Measurements from ENCODE around the gene KAZN. TPM values are rescaled to one million over a fixed set of nuclear protein-coding genes. Genes with fewer than 3 reads are reported as not detected.

KAZN gene
- total and polyA plus RNA-seq, 4 donors = 17.8 to 54.0 (median 38.4) TPM

DNA sequence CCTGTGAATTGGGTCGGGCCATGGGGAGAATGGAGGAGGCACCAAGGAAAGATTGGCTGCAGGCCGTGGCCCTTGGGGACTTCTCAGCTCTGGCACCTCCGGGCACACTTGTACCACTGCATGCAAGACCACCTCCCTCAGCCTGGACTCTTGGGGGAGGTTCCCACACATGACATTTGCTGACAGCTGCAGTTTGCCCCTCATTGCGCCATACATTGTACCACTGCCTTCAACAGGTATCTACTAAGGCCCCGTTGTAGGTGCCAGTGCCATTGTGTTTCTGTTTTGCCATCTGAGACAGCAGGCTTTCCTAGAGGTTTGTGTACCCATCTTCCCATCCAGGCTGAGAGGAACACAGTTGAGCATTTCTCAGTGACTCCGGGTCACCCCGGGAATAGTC, 395.7 kb downstream of the KAZN start:
- no peaks in the 10 kb centered on the region for H3K9me3 ChIP-seq (ENCODE audit: control insufficient read depth, insufficient read depth, low read length)
- H3K36me3 ChIP-seq (ENCODE audit: control insufficient read depth, insufficient read depth, low read length) = peaks cover 7% of the 10 kb centered on the region
- no peak overlapping the region for H3K27ac ChIP-seq (ENCODE audit: low read depth, low read length)
- 87% methylated on average over 7 of the region's 7 CpGs for WGBS (ENCODE audit: insufficient coverage)
- H3K27me3 ChIP-seq (ENCODE audit: control insufficient read depth, insufficient read depth, low read length) = no peaks in the 10 kb centered on the region
- DNase-seq (ENCODE audit: low read depth in 4 of 6, low spot score in 6 of 6) = no peak
- peaks cover 9% of the 10 kb centered on the region for H3K4me1 ChIP-seq (ENCODE audit: control insufficient read depth, insufficient read depth, low read length)
- H3K4me3 ChIP-seq (ENCODE audit: low read depth, low read length) = no peak overlapping the region

DNA sequence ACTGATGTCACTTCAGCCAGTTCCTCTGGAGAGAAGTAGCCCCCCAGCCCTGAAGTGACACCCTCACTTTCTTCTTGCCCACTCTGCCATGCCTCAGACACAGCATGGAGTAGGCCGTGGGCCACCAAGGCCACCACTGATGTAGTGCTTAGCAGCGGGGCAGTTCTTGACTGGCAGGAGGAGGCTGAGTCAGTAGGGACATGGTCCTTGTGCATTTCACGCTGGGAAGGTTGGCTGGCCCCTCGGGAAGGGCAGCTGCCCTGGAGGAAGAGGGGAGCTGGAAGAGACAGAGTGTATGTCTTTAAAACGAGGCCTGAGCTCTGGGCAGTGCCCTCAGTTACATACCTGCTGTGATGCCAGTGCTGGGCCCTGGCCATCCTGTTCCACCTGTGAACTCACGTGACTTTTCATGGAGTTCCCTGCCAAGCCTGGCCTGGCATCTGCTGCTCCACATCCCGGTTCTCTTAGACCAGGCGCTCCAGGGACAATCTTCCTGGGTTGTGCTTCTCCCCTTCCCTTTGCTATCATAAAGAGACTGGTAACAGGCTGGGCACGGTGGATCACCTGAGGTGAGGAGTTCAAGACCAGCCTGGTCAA, 396.5 kb downstream of the KAZN start:
- 88% methylated on average over 9 of the region's 9 CpGs for WGBS (ENCODE audit: insufficient coverage)
- Histone ChIP-seq H3K36me3 (ENCODE audit: control insufficient read depth, insufficient read depth, low read length) (peaks cover 7% of the 10 kb centered on the region), H3K9me3 (ENCODE audit: control insufficient read depth, insufficient read depth, low read length) (no peaks in the 10 kb centered on the region), H3K4me3 (ENCODE audit: low read depth, low read length) (no peak overlapping the region), H3K4me1 (ENCODE audit: control insufficient read depth, insufficient read depth, low read length) (peaks cover 13% of the 10 kb centered on the region), H3K27ac (ENCODE audit: low read depth, low read length) (no peak overlapping the region), H3K27me3 (ENCODE audit: control insufficient read depth, insufficient read depth, low read length) (no peaks in the 10 kb centered on the region)
- DNase-seq (ENCODE audit: low read depth in 4 of 6, low spot score in 6 of 6) = no peak

DNA sequence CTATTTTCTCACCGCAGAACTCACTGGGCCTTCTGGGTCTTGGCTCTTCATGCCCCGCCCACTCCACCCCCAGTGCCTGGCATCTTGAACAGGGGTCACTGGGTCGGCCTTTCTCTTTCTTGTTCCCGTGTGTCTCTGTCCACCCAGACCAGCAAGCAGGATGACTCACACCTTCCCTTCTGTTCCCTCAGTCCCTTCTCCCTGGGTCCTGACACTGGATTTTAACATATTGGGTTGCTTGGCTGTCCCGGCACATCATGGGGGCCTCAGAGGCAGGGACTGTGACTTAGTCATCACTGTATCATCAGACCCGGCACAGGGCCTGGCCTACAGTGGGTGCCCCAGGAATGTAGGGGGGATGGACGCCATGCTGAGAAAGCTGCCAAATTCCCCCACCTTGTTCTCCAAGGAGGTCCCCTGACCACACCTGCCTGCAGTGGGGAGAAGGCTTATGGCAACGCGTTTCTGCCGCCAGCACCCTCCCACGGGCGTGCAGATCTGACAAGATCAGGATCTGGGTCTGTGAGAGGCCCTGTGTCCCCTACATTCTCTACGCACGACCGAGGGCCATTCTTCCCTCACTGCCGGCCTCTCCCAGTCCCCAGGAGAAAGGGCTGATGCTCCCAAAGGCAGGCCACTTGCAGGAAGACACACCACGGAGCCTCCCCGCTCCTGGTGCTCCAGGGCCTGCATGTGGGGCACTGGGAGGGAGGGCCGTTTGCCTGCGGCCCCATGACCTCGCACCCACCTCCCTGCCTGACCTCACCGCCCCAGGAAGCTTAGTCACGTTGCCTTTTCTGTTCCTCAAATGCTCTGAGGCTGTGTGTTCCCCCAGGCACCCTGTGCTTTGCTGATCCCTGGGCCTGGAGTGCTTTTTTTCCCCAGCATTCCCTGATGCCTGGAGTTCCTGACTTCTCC, 397.9 kb downstream of the KAZN start:
- H3K9me3 ChIP-seq (ENCODE audit: control insufficient read depth, insufficient read depth, low read length) = no peaks in the 10 kb centered on the region
- H3K4me1 ChIP-seq (ENCODE audit: control insufficient read depth, insufficient read depth, low read length) = peaks cover 13% of the 10 kb centered on the region
- peaks cover 7% of the 10 kb centered on the region for H3K36me3 ChIP-seq (ENCODE audit: control insufficient read depth, insufficient read depth, low read length)
- no peak for DNase-seq (ENCODE audit: low read depth in 4 of 6, low spot score in 6 of 6)
- no peak overlapping the region for H3K27ac ChIP-seq (ENCODE audit: low read depth, low read length)
- WGBS (ENCODE audit: insufficient coverage) = 55% methylated on average over 22 of the region's 23 CpGs
- H3K4me3 ChIP-seq (ENCODE audit: low read depth, low read length) = no peak overlapping the region
- no peaks in the 10 kb centered on the region for H3K27me3 ChIP-seq (ENCODE audit: control insufficient read depth, insufficient read depth, low read length)

DNA sequence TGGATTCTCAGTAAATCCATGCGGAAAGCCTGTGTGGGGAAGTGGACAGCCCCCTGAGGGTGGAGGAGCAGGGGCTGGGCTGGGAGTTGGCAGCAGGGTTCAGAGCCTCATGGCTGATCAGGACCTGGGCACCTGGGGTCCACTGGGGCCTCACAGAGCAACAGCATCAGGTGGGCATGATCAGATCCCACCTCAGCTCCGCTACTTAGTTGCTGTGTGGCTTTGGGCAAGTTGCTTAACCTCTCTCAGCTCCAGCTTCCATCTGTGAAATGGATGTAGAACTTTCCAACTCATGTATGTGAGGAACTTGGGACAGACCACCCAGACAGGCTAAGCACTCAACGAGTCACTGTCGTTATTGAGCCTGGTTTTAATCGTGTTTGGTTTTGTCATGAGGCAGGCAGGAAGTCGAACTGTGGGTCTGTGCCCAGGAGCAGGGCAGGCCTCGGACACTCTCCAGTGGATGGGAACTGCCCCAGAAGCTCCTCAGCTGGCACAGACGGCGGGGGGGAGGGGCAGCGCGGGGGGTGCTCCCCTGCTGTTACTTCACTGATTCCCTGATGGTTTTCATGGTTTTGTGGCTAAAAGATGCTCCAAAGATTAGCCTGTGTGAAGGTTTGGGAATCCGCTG, 399.3 kb downstream of the KAZN start:
- Histone ChIP-seq H3K36me3 (ENCODE audit: control insufficient read depth, insufficient read depth, low read length) (peaks cover 7% of the 10 kb centered on the region), H3K9me3 (ENCODE audit: control insufficient read depth, insufficient read depth, low read length) (no peaks in the 10 kb centered on the region), H3K4me3 (ENCODE audit: low read depth, low read length) (no peak overlapping the region), H3K4me1 (ENCODE audit: control insufficient read depth, insufficient read depth, low read length) (peaks cover 13% of the 10 kb centered on the region), H3K27ac (ENCODE audit: low read depth, low read length) (no peak overlapping the region), H3K27me3 (ENCODE audit: control insufficient read depth, insufficient read depth, low read length) (no peaks in the 10 kb centered on the region)
- DNase-seq (ENCODE audit: low read depth in 4 of 6, low spot score in 6 of 6) = no peak
- WGBS (ENCODE audit: insufficient coverage) = 68% methylated on average over 10 of the region's 12 CpGs

DNA sequence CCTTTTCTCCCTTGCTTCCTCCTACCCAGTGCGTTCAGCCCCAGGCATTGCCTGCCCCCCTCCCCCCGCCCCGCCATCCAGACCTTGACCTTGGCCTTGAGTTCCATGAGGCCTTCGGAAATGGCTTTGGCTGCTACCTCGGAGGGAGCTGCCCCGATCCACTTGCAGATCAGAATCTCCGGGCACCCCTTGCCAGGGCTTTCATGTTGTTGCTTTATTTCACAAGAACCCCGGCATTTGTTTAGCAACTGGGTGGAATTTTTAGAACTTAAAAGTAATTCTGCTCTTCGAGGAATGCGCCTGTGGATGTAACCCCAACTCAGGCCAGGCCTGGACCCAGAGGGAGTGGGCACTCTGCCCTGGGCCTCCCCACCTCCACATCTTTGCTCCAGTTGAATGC, 401.0 kb downstream of the KAZN start:
- Histone ChIP-seq H3K36me3 (ENCODE audit: control insufficient read depth, insufficient read depth, low read length) (peaks cover 4% of the 10 kb centered on the region), H3K27me3 (ENCODE audit: control insufficient read depth, insufficient read depth, low read length) (no peaks in the 10 kb centered on the region), H3K4me1 (ENCODE audit: control insufficient read depth, insufficient read depth, low read length) (peaks cover 13% of the 10 kb centered on the region), H3K27ac (ENCODE audit: low read depth, low read length) (no peak overlapping the region), H3K4me3 (ENCODE audit: low read depth, low read length) (no peak overlapping the region), H3K9me3 (ENCODE audit: control insufficient read depth, insufficient read depth, low read length) (no peaks in the 10 kb centered on the region)
- DNase-seq (ENCODE audit: low read depth in 4 of 6, low spot score in 6 of 6) = no peak
- 86% methylated on average over 9 of the region's 10 CpGs for WGBS (ENCODE audit: insufficient coverage)

DNA sequence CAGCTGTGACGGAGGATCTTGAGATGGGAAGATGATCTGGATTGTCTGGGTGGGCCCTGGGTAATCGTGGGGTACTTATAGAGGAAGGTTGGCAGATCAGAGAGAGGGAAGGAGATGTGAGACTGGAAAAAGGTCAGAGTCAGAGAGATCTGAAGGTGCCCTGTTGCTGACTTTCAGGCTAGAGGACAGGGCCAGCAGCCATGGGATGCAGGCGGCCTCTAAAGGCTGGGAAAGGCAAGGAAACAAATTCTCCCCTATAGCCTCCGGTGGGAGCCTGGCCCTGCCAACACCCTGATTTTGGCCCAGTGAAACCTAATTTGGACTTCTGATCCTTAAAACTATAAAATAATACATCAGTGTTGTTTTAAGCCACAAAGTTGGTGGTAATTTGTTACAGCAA, 401.5 kb downstream of the KAZN start:
- 95% methylated on average over 2 of the region's 4 CpGs for WGBS (ENCODE audit: insufficient coverage)
- Histone ChIP-seq H3K9me3 (ENCODE audit: control insufficient read depth, insufficient read depth, low read length) (no peaks in the 10 kb centered on the region), H3K36me3 (ENCODE audit: control insufficient read depth, insufficient read depth, low read length) (peaks cover 4% of the 10 kb centered on the region), H3K4me1 (ENCODE audit: control insufficient read depth, insufficient read depth, low read length) (peaks cover 14% of the 10 kb centered on the region), H3K27ac (ENCODE audit: low read depth, low read length) (no peak overlapping the region), H3K4me3 (ENCODE audit: low read depth, low read length) (no peak overlapping the region), H3K27me3 (ENCODE audit: control insufficient read depth, insufficient read depth, low read length) (no peaks in the 10 kb centered on the region)
- no peak for DNase-seq (ENCODE audit: low read depth in 4 of 6, low spot score in 6 of 6)

DNA sequence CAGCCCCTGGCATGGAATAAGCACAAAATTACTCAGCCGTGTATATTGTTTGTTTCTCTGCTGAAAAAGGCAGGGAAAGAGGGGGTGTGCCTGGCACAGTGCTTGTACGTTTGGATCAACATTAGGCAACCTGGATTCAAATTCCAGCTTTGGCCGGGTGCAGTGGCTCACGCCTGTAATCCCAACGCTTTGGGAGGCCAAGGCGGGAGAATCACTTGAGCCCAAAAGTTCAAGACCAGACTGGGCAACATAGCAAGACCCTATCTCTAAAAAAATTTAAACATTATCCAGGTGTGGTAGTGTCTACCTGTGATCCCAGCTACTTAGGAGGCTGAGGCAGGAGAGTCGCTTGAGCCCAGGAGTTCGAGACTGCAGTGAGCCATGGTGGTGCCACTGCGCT, 402.2 kb downstream of the KAZN start:
- no peak for DNase-seq (ENCODE audit: low read depth in 4 of 6, low spot score in 6 of 6)
- H3K27me3 ChIP-seq (ENCODE audit: control insufficient read depth, insufficient read depth, low read length) = no peaks in the 10 kb centered on the region
- WGBS (ENCODE audit: insufficient coverage) = 93% methylated on average over 6 of the region's 9 CpGs
- peaks cover 4% of the 10 kb centered on the region for H3K36me3 ChIP-seq (ENCODE audit: control insufficient read depth, insufficient read depth, low read length)
- H3K4me3 ChIP-seq (ENCODE audit: low read depth, low read length) = no peak overlapping the region
- no peak overlapping the region for H3K27ac ChIP-seq (ENCODE audit: low read depth, low read length)
- H3K4me1 ChIP-seq (ENCODE audit: control insufficient read depth, insufficient read depth, low read length) = peaks cover 21% of the 10 kb centered on the region
- no peaks in the 10 kb centered on the region for H3K9me3 ChIP-seq (ENCODE audit: control insufficient read depth, insufficient read depth, low read length)

DNA sequence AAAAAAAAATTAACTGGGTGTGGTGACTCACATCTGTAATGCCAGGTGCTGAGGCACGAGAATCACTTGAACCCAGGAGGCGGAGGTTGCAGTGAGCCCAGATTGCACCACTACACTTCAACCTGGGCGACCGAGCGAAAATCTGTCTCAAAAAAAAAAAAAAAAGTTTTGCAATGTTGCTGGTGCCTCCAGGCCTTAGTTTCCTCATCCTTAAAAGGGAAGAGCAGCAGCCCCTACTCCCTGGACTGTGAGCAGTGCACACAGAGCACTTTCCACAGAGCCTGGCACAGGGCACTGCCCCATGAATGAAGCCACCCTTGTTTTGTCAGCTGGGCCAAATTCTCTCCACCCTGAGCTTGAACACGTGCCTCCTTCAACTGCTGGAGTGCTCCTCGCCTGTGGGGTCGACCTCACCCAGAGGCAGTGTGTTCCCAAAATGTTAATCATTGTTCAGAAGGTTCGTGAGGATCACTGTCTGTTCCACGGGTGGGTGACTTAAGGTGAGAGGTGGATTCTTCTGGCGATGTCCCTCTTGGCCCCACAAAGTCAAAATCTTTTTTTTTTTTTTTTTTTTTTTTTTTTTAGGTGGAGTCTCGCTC, 402.9 kb downstream of the KAZN start:
- WGBS (ENCODE audit: insufficient coverage) = 95% methylated on average over 4 of the region's 12 CpGs

DNA sequence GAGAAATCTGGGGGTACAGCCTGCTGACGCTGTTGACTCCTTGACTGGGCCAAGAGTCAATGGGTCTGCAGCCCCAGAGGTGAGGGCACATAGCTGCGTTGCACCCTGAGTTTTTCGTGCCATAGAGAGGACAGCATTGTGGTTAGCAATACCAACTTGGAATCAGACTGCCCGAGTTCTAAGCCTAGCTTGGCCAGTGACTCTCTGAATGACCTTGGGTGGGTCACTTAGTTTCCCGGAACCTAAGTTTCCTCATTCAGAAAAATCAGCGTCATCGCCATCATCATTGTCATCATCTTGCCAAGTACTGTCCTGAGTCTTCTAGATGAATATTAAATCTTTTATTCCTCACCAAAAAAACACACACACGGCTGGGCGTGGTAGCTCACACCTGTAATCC, 403.8 kb downstream of the KAZN start:
- 97% methylated on average over 7 of the region's 9 CpGs for WGBS (ENCODE audit: insufficient coverage)
- H3K27me3 ChIP-seq (ENCODE audit: control insufficient read depth, insufficient read depth, low read length) = no peaks in the 10 kb centered on the region
- H3K36me3 ChIP-seq (ENCODE audit: control insufficient read depth, insufficient read depth, low read length) = peaks cover under 1% of the 10 kb centered on the region
- H3K4me1 ChIP-seq (ENCODE audit: control insufficient read depth, insufficient read depth, low read length) = peaks cover 14% of the 10 kb centered on the region
- DNase-seq (ENCODE audit: low read depth in 4 of 6, low spot score in 6 of 6) = no peak
- no peaks in the 10 kb centered on the region for H3K9me3 ChIP-seq (ENCODE audit: control insufficient read depth, insufficient read depth, low read length)
- H3K27ac ChIP-seq (ENCODE audit: low read depth, low read length) = no peak overlapping the region
- H3K4me3 ChIP-seq (ENCODE audit: low read depth, low read length) = no peak overlapping the region

More for the DNA sequence above, 402.9 kb downstream of the KAZN start:
- H3K9me3 ChIP-seq (ENCODE audit: control insufficient read depth, insufficient read depth, low read length) = no peaks in the 10 kb centered on the region
- no peaks in the 10 kb centered on the region for H3K27me3 ChIP-seq (ENCODE audit: control insufficient read depth, insufficient read depth, low read length)
- H3K36me3 ChIP-seq (ENCODE audit: control insufficient read depth, insufficient read depth, low read length) = peaks cover 3% of the 10 kb centered on the region
- no peak for DNase-seq (ENCODE audit: low read depth in 4 of 6, low spot score in 6 of 6)
- peaks cover 14% of the 10 kb centered on the region for H3K4me1 ChIP-seq (ENCODE audit: control insufficient read depth, insufficient read depth, low read length)
- no peak overlapping the region for H3K4me3 ChIP-seq (ENCODE audit: low read depth, low read length)
- no peak overlapping the region for H3K27ac ChIP-seq (ENCODE audit: low read depth, low read length)

Measured in spinal cord (tissue), 10 donors.